WTC11 (cell line): ENCODE results near the gene UBFD1. TPM values are rescaled to one million over a fixed set of nuclear protein-coding genes. Genes with fewer than 3 reads are reported as not detected.

ENCODE experiments used
- ATAC-seq: fragments of 200-7000 bp; cut with Tn5 transposase; 2 replicates; pipeline ENCODE4 v1.10.0; 2021; ENCODE audit warnings: mild to moderate bottlenecking, moderate library complexity
- CTCF ChIA-PET: fragments of 300-600 bp; sonication (Branson Sonifier 250); formaldehyde crosslinking; loops from one replicate; lab custom pipeline; 2021; ENCODE audit warnings: antibody characterized with exemption; lab: Charles Lee
- POLR2A ChIA-PET: fragments of 350-600 bp; sonication (Branson Sonifier 250); formaldehyde crosslinking; loops from one replicate; lab custom pipeline; 2021; ENCODE audit warnings: antibody characterized with exemption; lab: Charles Lee
- DNase-seq: peaks from one replicate; pipeline ENCODE4 v3.0.0; 2021; ENCODE audit warnings: low spot score
- H3K27ac Mint-ChIP-seq: 2 replicates; pipeline ENCODE4 v1.8.0; 2021; ENCODE audit warnings: mixed read lengths
- H3K27me3 Mint-ChIP-seq: 2 replicates; pipeline ENCODE4 v1.8.0; 2021; ENCODE audit warnings: low read depth, mild to moderate bottlenecking, moderate library complexity, mixed read lengths
- H3K36me3 Mint-ChIP-seq: 2 replicates; pipeline ENCODE4 v1.8.0; 2021; ENCODE audit warnings: mixed read lengths
- H3K4me1 Mint-ChIP-seq: 2 replicates; pipeline ENCODE4 v1.8.0; 2022; ENCODE audit warnings: mixed read lengths
- H3K4me3 Mint-ChIP-seq: 2 replicates; pipeline ENCODE4 v1.8.0; 2021; ENCODE audit warnings: mild to moderate bottlenecking, moderate library complexity, mixed read lengths
- H3K9me3 Mint-ChIP-seq: 2 replicates; pipeline ENCODE4 v1.8.0; 2021; ENCODE audit warnings: mixed read lengths
- AR ChIP-seq: fragments of 250-450 bp; sonication (Bioruptor Pico); IDR thresholded peaks from 2 replicates; pipeline ENCODE4 v1.9.0; 2021; ENCODE audit warnings: mild to moderate bottlenecking
- CBFB ChIP-seq: sonication (generic); formaldehyde crosslinking; IDR thresholded peaks from 2 replicates; pipeline ENCODE4 v1.8.1; 2022; ENCODE audit warnings: mild to moderate bottlenecking, low read depth, missing genetic modification reagents
- CREM ChIP-seq: sonication (generic); formaldehyde crosslinking; IDR thresholded peaks from 2 replicates; pipeline ENCODE4 v1.8.1; 2022; ENCODE audit warnings: mild to moderate bottlenecking, missing genetic modification reagents, moderate library complexity
- ELF4 ChIP-seq: sonication (generic); formaldehyde crosslinking; IDR thresholded peaks from 2 replicates; pipeline ENCODE4 v1.8.1; 2022; ENCODE audit warnings: low read depth, mild to moderate bottlenecking, moderate library complexity, missing genetic modification reagents
- EMX1 ChIP-seq: fragments of 250-450 bp; sonication (Bioruptor Pico); IDR thresholded peaks from 2 replicates; pipeline ENCODE4 v1.8.0; 2021; ENCODE audit warnings: mild to moderate bottlenecking
- ESRRA ChIP-seq: sonication (generic); formaldehyde crosslinking; IDR thresholded peaks from 2 replicates; pipeline ENCODE4 v1.8.1; 2022; ENCODE audit warnings: mild to moderate bottlenecking, missing genetic modification reagents, borderline replicate concordance
- HMGA2 ChIP-seq: fragments of 250-450 bp; sonication (Bioruptor Pico); IDR thresholded peaks from 2 replicates; pipeline ENCODE4 v1.4.0; 2021; ENCODE audit warnings: mild to moderate bottlenecking, moderate library complexity
- IRF2 ChIP-seq: sonication (generic); formaldehyde crosslinking; IDR thresholded peaks from 2 replicates; pipeline ENCODE4 v1.8.0; 2022; ENCODE audit warnings: low read depth, missing genetic modification reagents, borderline replicate concordance
- JUN ChIP-seq: sonication (generic); formaldehyde crosslinking; IDR thresholded peaks from 2 replicates; pipeline ENCODE4 v1.8.0; 2023; ENCODE audit warnings: mild to moderate bottlenecking, missing genetic modification reagents
- NFE2L1 ChIP-seq: sonication (generic); formaldehyde crosslinking; IDR thresholded peaks from 2 replicates; pipeline ENCODE4 v1.8.1; 2023; ENCODE audit warnings: missing genetic modification reagents
- NR2C2 ChIP-seq: sonication (generic); formaldehyde crosslinking; IDR thresholded peaks from 2 replicates; pipeline ENCODE4 v1.8.0; 2022; ENCODE audit warnings: mild to moderate bottlenecking, missing genetic modification reagents
- NR3C1 ChIP-seq: sonication (generic); formaldehyde crosslinking; conservative IDR thresholded peaks from 2 replicates; pipeline ENCODE4 v1.8.1; 2023; ENCODE audit warnings: low read depth, mild to moderate bottlenecking, missing genetic modification reagents
- TEAD4 ChIP-seq: sonication (generic); formaldehyde crosslinking; IDR thresholded peaks from 2 replicates; pipeline ENCODE4 v1.8.0; 2022; ENCODE audit warnings: mild to moderate bottlenecking, missing genetic modification reagents
- ZBTB43 ChIP-seq: sonication (generic); formaldehyde crosslinking; IDR thresholded peaks from 2 replicates; pipeline ENCODE4 v1.8.1; 2023; ENCODE audit warnings: mild to moderate bottlenecking, missing genetic modification reagents
- ZNF121 ChIP-seq: sonication (generic); formaldehyde crosslinking; IDR thresholded peaks from 2 replicates; pipeline ENCODE4 v1.8.0; 2023; ENCODE audit warnings: missing genetic modification reagents
- ZNF232 ChIP-seq: sonication (generic); formaldehyde crosslinking; IDR thresholded peaks from 2 replicates; pipeline ENCODE4 v1.8.0; 2022; ENCODE audit warnings: mild to moderate bottlenecking, missing genetic modification reagents
- ZNF396 ChIP-seq: fragments of 250-450 bp; sonication (Bioruptor Pico); IDR thresholded peaks from 2 replicates; pipeline ENCODE4 v1.8.0; 2021; ENCODE audit warnings: mild to moderate bottlenecking, moderate library complexity, borderline replicate concordance
- ZNF671 ChIP-seq: fragments of 250-450 bp; sonication (Bioruptor Pico); IDR thresholded peaks from 2 replicates; pipeline ENCODE4 v1.8.0; 2021; ENCODE audit warnings: mild to moderate bottlenecking
- total RNA-seq: library from RNA; stranded (reverse); gene quantifications from 3 replicates; pipeline ENCODE4 v1.2.3, GENCODE V29; 2021
- TF ChIP-seq, protein P1 (sequence below): sonication (generic); formaldehyde crosslinking; IDR thresholded peaks from 2 replicates; pipeline ENCODE4 v1.8.1; 2023; ENCODE audit warnings: mild to moderate bottlenecking, moderate library complexity, missing genetic modification reagents
- TF ChIP-seq, protein P2 (sequence below): sonication (generic); formaldehyde crosslinking; IDR thresholded peaks from 2 replicates; pipeline ENCODE4 v1.8.0; 2022; ENCODE audit warnings: mild to moderate bottlenecking, missing genetic modification reagents

The UBFD1 gene
- total RNA-seq, 1 experiment from 2014 or later: 128 TPM

- Mint-ChIP-seq H3K4me3 (no peak overlapping the region), H3K27ac (no peak overlapping the region), H3K27me3 (no peaks in the 10 kb centered on the region), H3K36me3 (peaks cover 20% of the 10 kb centered on the region), H3K4me1 (peaks cover 14% of the 10 kb centered on the region), H3K9me3 (no peaks in the 10 kb centered on the region)
- TF ChIP-seq, protein P1, sequence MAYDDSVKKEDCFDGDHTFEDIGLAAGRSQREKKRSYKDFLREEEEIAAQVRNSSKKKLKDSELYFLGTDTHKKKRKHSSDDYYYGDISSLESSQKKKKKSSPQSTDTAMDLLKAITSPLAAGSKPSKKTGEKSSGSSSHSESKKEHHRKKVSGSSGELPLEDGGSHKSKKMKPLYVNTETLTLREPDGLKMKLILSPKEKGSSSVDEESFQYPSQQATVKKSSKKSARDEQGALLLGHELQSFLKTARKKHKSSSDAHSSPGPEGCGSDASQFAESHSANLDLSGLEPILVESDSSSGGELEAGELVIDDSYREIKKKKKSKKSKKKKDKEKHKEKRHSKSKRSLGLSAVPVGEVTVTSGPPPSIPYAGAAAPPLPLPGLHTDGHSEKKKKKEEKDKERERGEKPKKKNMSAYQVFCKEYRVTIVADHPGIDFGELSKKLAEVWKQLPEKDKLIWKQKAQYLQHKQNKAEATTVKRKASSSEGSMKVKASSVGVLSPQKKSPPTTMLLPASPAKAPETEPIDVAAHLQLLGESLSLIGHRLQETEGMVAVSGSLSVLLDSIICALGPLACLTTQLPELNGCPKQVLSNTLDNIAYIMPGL: no peak
- DNase-seq: no peak
- no peak for ATAC-seq
- POLR2A ChIA-PET: no interaction called here
- CTCF ChIA-PET: no interaction called here
Measured at GRCh38 chr16:23511731-23512130, 45.8 kb upstream of the UBFD1 start.

DNA sequence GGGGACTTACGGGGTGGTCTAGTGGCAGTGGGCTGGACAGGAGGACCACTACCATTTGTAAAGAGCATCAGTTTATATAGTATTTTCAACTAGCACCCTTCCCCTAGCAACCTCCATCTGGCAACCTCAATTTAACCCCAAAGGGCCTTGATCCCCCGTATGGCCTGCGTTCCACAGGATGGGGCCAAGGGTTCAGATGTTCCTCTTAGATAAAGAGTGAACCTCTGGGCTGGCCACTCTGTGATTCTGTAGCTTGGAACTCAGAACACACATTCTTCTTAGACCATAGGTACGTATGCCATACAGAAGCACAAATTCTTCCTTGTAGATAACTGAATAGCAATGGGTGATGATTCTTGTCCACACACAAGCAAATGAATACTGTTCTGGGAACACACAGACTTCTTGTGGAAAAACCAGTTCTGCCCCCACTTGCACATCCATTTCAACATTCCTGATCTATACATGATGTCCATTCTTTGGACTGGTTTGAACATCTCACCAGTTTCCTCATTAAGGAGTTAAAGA, 45.3 kb upstream of the UBFD1 start:
- DNase-seq: no peak
- H3K36me3 Mint-ChIP-seq: peaks cover 17% of the 10 kb centered on the region
- H3K9me3 Mint-ChIP-seq: no peaks in the 10 kb centered on the region
- no peaks in the 10 kb centered on the region for H3K27me3 Mint-ChIP-seq
- POLR2A ChIA-PET: no interaction called here
- CTCF ChIA-PET: no interaction called here
- no peak overlapping the region for H3K27ac Mint-ChIP-seq
- TF ChIP-seq, protein P2, sequence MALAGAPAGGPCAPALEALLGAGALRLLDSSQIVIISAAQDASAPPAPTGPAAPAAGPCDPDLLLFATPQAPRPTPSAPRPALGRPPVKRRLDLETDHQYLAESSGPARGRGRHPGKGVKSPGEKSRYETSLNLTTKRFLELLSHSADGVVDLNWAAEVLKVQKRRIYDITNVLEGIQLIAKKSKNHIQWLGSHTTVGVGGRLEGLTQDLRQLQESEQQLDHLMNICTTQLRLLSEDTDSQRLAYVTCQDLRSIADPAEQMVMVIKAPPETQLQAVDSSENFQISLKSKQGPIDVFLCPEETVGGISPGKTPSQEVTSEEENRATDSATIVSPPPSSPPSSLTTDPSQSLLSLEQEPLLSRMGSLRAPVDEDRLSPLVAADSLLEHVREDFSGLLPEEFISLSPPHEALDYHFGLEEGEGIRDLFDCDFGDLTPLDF (CRISPR knock-in tag): no peak
- TF ChIP-seq ZNF671 (CRISPR knock-in tag) (no peak), AR (no peak), ELF4 (CRISPR knock-in tag) (no peak), EMX1 (no peak), ZNF121 (no peak), IRF2 (no peak), ZBTB43 (CRISPR knock-in tag) (no peak), NR3C1 (no peak), NR2C2 (CRISPR knock-in tag) (no peak), NFE2L1 (CRISPR knock-in tag) (no peak)
- TF ChIP-seq, all 79 proteins: peak for 0
- Mint-ChIP-seq H3K4me3 (no peak overlapping the region), H3K4me1 (peaks cover 10% of the 10 kb centered on the region)
- no peak for ATAC-seq

DNA sequence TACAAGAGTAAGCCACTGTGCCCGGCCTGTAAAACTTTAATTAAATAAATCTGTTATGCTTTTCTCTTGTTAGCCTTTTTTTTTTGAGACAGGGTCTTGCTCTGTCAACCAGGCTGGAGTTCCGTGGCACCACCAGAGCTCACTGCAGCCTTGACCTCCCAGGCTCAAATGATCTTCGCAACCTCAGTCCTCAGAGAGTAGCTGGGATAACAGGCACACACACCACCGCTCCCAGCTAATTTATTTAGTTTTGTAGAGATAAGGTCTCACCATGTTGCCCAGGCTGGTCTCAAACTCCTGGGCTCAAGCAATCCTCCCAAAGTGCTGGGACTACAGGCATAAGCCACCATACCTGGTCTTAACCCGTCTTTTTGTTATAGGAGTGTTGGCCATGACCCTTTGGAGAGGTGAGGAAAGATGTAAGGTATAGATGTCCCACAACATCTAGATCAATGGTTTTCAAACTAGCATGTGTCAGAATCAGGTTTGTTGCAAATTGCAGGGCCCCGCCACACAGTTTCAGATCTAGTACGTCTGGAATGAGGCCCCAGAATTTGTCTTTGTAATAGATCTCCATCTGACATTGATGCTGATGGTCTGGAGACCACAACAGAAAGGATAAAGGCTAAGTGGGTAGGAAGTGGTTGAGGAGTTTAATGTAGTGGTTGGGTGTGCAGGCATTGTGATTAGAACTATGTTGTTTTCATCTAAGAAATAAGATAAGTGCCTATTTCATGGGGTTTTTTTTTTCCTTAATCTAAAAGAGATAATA, 43.0 kb upstream of the UBFD1 start:
- H3K9me3 Mint-ChIP-seq: no peaks in the 10 kb centered on the region
- no peak overlapping the region for H3K4me3 Mint-ChIP-seq
- TF ChIP-seq TEAD4 (no peak), JUN (CRISPR knock-in tag) (no peak), NFE2L1 (CRISPR knock-in tag) (no peak), CBFB (no peak), ZNF232 (CRISPR knock-in tag) (no peak), CREM (CRISPR knock-in tag) (no peak), ZNF121 (no peak), ESRRA (CRISPR knock-in tag) (no peak), ZNF396 (CRISPR knock-in tag) (no peak), HMGA2 (CRISPR knock-in tag) (no peak)
- TF ChIP-seq, protein P1: no peak
- H3K27me3 Mint-ChIP-seq: no peaks in the 10 kb centered on the region
- ChIA-PET CTCF (no interaction called here), POLR2A (interaction anchor here (0.6 kb wide), 1 partner anchor 22 kb away, joined by 4 read pairs; no protein-coding TSS in a partner anchor)
- no peak overlapping the region for H3K27ac Mint-ChIP-seq
- peaks cover 16% of the 10 kb centered on the region for H3K36me3 Mint-ChIP-seq
- ATAC-seq (no peak), DNase-seq (no peak)
- no peaks in the 10 kb centered on the region for H3K4me1 Mint-ChIP-seq
